Stimulated activated CD8-positive, alpha-beta memory T cell treated with anti-CD3 and anti-CD28 coated beads, Interleukin-12 subunit alpha, Interleukin-12 subunit beta, amount 100 ng/mL, for 24 hours (primary cell): Measurements from ENCODE around the gene IFNB1.

ENCODE experiments used
- DNase-seq: peaks from one replicate; pipeline ENCODE4 v3.0.0-alpha.2; 2020; ENCODE audit errors: extremely low read depth

IFNB1 gene

DNA sequence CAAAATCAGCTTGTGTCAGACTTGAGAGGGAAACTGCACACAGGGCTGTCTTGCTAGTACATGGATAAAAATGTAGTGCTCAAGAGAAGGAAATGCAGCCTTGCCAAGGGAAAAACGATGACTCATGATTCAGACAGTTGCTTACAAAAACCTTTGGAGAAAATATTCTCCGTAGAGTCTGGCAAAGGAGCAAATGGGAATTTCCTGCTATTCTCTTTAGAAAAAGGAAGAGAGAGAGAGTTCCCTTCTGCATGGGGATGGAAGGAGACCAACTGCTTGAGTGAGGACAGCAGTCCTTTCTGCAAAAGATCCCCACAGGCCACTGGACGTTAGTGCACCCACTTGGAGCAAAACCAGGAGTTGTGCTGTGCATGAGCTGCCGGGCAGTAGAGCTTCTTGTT is 7.6 kb downstream of the IFNB1 start:
- no peak for DNase-seq

DNA sequence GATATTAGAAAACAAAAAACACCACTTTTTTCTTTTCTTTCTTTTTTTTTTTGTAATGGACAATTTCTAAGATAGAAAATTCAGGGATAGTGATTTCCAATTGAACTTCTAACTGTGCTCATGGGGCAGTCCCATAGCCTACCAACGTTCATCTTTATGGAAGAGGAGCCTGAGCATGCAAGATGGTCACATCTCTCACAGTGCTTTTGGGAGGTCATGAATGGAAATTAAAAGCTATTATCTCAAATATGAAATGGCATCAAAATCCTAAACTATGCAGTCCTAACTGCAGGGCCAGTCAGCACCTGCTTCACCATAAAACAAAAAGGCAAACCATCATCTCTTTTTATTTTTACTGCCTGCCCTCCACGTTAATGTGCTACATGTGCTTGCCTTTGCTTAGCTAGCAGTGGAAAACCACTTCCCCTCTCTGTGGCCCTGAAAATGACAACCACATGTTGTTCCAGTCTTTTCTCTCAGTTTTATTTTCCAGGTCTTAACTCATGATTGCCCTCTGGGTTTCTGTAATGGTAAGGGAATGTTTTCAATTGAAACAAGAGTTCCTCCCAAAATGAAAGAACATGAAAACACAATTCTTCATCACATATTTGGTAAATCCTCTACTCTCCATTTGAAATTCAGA is 16.7 kb downstream of the IFNB1 start:
- no peak for DNase-seq

- DNase-seq, result no peak
These were observed 20.8 kb downstream of the IFNB1 start for GRCh38 chr9:21056931-21057330.

DNA sequence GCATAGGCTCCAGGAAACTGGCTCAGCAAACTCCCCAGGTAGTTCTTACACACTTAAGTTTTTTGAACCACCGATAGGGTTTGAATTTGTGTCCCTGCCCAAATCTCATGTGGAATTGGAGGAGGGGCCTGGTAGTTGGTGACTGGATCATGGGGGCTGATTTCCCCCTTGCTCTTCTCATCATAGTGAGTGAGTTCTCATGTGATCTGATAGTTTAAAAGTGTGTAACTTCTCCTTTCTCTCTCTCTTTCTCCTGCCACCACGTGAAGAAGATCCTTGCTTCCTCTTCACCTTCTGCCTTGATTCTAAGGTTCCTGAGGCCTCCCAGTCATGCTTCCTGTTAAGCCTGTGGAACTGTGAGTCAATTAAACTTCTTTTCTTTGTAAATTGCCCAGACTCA is 23.9 kb downstream of the IFNB1 start:
- DNase-seq, result no peak

DNA sequence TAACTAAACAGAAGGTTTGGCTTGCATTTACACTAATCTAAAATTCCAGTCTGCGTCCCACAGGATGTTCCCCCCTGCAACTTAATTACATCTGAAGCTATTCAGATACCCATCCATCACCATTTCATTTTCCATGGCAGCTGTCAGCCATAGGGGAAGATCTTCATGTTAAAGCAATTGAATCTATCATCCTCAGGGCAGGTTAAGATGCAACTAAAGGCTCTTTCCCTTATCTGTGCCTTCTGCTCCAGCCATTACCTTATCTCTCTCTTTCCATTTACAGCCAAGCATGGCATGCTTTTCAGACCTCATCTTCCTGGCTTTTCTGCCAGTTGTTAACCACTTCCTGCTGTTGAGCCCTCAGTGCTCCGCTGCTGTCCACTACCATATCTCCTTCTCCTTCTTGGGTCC is 30.5 kb downstream of the IFNB1 start:
- no peak for DNase-seq

GRCh38 chr9:21043841-21044240 is 33.9 kb downstream of the IFNB1 start:
- no peak for DNase-seq

DNA sequence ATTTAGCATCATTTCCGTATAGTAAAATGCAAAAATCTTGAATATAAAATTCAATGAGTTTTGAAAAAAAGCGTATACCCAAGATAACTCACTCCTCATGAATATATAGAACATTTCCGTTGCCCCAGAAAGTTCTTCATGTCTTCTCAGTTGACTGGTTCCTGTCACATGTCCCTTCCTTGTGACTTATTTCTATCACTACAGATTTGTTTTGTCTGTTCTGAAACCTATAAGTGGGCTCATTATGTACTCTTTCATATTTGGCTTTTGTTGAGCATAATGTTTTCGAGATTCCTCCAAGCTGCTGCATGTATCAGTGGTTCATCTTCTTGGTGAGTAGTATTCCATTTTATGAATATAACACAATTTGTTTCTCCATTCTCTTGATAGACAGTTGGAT is 35.3 kb downstream of the IFNB1 start:
- no peak for DNase-seq

DNA sequence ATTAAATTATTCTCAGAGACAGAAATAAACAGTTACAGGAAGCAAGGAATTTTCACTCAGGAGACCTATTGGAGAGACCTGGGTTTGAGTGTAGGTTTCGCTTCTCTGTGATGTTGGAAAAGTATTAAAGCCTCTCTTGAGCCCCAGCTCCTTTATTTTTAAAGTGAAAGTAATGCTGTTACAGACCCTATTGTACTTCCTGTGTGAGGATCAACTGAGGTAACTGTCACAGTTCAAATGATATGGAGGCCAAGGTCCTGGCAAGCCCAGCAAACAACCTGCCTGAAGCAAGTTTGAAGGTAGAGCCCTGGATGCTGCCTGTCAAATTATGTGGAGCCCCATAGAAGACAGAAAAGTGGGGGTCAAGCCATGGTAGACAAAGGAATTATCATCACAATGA is 38.4 kb downstream of the IFNB1 start:
- DNase-seq, result no peak

GRCh38 chr9:21037278-21037677 is 40.5 kb downstream of the IFNB1 start:
- no peak for DNase-seq

GRCh38 chr9:21031808-21032183 is 45.9 kb downstream of the IFNB1 start:
- DNase-seq, result no peak

DNA sequence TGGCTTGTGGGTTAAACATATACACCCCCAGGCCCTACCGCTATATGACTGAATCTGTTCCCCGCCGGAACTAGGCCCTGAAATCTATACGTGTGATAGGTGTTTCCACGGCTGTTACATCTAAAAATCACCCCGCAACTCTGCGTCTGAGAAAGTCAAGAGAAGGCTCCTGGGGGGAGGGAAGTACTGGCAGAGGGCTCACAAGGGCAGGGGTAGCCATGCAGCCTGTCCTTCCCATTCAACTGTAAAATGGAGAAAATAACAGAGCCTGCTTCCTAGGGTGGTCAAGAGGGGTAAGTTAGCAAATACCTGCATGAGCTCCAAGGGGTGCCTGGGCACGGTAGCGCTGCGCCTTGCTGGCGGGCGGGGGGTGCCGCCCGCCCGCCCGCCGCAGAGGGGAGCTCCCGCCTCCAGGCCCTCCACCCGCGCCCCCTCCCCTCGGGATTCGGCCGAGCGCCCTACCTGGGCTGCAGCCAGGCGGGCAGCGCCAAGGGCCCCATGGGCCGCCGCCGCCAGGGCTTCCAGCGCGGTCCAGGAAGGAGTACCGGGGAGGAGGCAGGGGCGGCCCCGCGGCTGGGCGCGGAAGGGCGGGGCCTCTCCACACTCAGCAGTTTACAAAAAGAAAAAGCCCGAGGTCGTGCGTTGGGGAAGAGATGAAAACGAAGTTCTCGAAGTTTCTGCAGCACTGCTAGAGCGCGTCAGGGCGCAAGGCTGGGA is 46.5 kb downstream of the IFNB1 start, which contains the start of gene HACD4:
Gene HACD4, minus strand, starts transcription at position 550 of the 717 bp plus-strand sequence. Its CDS starts 50 bp downstream, at position 500.
- DNase-seq, result peak; percentile 3

DNA sequence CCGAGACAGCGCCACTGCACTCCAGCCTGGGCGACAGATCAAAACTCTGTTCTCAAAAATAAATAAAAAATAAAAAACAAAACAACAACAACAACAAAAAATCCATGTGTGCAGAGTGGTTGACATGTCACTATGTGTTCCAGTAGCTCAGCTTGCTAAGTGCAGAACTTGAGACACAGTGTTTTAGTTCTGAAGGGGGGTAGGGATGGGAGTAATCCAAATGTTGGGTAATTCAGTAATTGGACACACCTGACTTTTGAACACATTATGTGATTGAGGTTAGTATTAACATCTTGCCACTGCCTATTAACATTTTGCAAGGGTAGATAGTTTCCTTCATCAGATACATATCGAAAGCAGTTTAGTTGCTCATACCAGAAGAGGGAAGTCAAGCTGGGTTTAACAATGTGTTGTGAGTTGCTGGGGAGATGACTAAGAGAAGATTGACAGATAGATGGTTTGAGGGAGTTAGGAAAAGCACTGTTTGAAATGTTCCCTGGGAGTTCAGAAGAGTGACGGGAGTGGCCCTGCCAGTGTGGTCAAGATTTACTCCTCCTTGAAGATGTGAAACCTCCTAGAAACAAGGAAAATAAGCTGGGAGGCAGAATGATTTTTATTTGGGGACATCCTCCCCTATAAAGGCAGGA is 47.2 kb downstream of the IFNB1 start:
- DNase-seq, result no peak

- DNase-seq, result no peak
These were observed 48.1 kb downstream of the IFNB1 start for GRCh38 chr9:21029661-21030060.

DNA sequence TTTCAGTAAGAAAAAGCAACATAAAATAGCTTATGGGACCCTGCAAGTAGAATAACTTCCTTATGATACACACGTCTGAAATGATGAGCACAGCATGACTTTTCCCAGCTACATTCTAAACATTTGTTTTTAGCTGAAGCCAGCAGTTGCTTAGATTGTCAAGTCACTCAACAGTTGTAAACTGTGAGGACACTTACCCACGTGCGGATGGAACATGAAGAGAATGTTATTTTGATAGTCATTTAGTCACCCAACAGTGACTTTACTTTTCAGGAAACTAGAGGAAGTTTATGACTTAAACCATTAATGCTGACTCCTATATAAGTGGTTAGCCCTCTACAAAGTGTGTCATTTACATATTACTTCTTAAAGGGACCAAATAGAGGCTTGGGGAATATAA is 49.3 kb downstream of the IFNB1 start:
- DNase-seq, result no peak

GRCh38 chr9:21027295-21027694 is 50.4 kb downstream of the IFNB1 start:
- no peak for DNase-seq
